ENCODE data around the gene VPS37D.
"Not testable (repeated sequence)": the region's sequence is repeated elsewhere in the genome, so short reads cannot be mapped to it uniquely, and the experiment has no call there.

The VPS37D gene, protein sequence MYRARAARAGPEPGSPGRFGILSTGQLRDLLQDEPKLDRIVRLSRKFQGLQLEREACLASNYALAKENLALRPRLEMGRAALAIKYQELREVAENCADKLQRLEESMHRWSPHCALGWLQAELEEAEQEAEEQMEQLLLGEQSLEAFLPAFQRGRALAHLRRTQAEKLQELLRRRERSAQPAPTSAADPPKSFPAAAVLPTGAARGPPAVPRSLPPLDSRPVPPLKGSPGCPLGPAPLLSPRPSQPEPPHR

GRCh38 chr7:73667344-73668102 is at the start of gene VPS37D:
VPS37D (plus strand) TSS chr7:73667831; CDS start chr7:73667959, 128 bp downstream.
- TF ChIP-seq ZFX (IDR thresholded peaks at IDR 0.05), result no peak; the same call in 1 of the 2 replicates
- peak; percentile 99 for TF ChIP-seq CTCF (conservative IDR thresholded peaks at IDR 0.05)
- H3K27ac ChIP-seq, result peak within 1 kb of the TSS; percentile 45

GRCh38 chr7:73618538-73618937 is 49.1 kb upstream of the VPS37D start:
- TF ChIP-seq ZFX (IDR thresholded peaks at IDR 0.05) (no peak), CTCF (conservative IDR thresholded peaks at IDR 0.05) (no peak)

DNA sequence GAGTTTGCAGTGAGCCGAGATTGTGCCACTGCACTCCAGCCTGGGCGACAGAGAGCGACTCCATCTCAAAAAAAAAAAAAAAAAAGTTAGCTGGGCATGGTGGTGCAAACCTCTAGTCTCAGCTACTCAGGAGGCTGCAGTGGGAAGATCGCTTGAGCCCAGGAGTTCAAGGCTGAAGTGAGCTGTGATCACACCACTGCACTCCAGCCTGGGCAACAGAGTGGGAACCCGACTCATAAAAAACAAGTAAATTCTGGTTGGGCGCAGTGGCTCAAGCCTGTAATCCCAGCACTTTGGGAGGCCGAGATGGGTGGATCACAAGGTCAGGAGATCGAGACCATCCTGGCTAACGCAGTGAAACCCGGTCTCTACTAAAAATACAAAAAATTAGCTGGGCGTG is 48.2 kb upstream of the VPS37D start:
- H3K27ac ChIP-seq, result not testable (repeated sequence)

More at GRCh38 chr7:73618538-73618937, 49.1 kb upstream of the VPS37D start:
- H3K27ac ChIP-seq, result no peak overlapping the region

DNA sequence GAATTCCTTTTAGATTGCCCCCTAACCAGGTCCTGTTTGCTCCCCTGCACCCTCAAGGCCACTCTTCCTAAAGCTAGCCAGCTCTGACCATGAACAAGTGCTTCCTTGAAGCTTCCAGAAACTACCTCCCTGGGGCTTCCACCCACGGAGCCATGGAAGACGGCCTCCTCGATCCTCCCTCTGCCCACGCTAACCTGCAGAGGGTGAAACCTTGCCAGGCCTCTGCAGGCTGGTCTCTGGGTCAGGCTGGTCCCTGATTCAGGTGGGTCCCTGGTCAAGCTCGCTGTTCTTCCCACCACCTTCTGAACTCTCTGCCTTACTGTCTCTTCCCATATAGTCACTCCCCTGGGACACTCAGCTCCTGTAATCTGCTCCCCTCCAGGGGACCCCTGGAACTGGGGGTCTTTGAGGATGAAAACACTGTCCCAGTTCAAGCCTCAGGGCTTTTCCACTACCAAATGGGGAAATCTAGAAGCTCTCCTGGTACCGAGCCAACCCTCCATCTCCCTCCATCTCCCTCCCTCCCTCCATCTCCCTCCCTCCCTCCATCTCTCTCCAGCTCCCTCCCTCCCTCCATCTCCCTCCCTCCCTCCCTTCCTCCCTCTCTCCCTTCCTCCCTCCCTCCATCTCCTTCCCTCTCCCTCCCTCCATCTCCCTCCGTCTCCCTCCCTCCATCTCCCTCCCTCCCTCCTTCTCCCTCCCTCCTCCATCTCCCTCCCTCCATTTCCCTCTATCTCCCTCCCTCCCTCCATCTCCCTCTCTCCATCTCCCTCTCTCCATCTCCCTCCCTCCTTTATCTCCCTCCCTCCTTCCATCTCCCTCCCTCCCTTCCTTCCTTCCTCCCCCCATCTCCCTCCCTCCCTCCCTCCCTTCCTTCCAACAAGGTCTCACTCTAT is 46.2 kb upstream of the VPS37D start:
- TF ChIP-seq CTCF (conservative IDR thresholded peaks at IDR 0.05) (no peak), ZFX (IDR thresholded peaks at IDR 0.05) (no peak)
- H3K27ac ChIP-seq, result no peak overlapping the region

GRCh38 chr7:73622527-73622908 is 45.1 kb upstream of the VPS37D start:
- no peak for TF ChIP-seq ZFX (IDR thresholded peaks at IDR 0.05)
- no peak for TF ChIP-seq CTCF (conservative IDR thresholded peaks at IDR 0.05)
- H3K27ac ChIP-seq, result no peak overlapping the region

DNA sequence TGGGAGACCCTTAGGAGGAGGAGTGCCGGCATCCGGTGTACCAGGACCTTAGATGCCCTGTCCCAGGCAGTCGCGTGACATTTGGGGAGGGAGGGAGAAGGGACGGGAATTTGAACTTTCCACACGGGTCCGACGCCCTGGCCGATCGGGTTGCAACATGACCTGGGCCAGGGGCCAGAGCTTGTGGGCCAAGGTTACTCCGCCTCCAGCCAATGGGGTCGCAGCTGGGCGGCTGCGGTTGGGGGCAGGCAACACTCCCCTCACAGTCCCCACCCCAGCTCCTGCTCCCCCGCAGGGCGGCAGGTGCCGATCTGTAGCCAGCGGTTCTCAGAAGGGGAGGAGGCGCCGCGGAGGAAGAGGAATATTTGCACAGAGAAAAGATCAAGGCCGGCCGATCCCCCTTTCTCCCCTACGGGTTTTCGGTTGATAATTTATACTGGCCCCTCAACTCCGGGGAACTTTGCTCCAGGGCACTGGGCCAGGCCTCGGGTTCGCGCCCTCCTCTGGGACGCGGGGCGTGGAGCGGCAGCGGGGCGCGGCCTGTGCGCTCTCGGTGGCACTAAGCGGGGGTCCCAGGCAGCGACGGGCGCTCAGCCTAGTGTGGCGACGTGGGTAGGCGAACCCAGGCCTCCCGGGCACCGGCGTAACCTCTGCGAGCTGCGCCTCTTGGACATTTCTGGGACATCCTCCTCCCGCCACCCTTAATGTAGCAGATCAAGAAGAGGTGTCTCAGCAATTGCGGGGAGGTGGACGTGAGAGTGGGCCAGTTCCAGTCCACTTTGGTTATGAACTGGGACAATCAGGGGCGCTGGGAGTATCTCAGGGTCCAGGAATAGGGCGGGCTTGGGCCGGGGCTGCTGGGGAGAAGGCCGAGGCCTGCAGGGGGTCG is 44.5 kb upstream of the VPS37D start:
- no peak for TF ChIP-seq ZFX (IDR thresholded peaks at IDR 0.05)
- no peak for TF ChIP-seq CTCF (conservative IDR thresholded peaks at IDR 0.05)
- no peak overlapping the region for H3K27ac ChIP-seq
